GM12874 (cell line): ENCODE measurements around the gene KRT26.

Experiments used
- CTCF ChIP-seq: IDR thresholded peaks from 2 replicates; pipeline ENCODE4 v1.5.1; 2011; ENCODE audit warnings: low read depth, mild to moderate bottlenecking, control low read depth, low read length, moderate library complexity; ENCODE audit not compliant: insufficient read depth

Gene KRT26

GRCh38 chr17:40816569-40816968, 44.6 kb upstream of the KRT26 start:
- TF ChIP-seq CTCF: no peak

- no peak for TF ChIP-seq CTCF
Measured at GRCh38 chr17:40815381-40815780, 43.4 kb upstream of the KRT26 start.

GRCh38 chr17:40813804-40814203, 41.8 kb upstream of the KRT26 start:
- no peak for TF ChIP-seq CTCF

GRCh38 chr17:40812639-40813038, 40.6 kb upstream of the KRT26 start:
- no peak for TF ChIP-seq CTCF

- TF ChIP-seq CTCF: no peak
Measured at GRCh38 chr17:40810494-40810893, 38.5 kb upstream of the KRT26 start.

- no peak for TF ChIP-seq CTCF
Measured at GRCh38 chr17:40809721-40810421, 37.9 kb upstream of the KRT26 start.

- TF ChIP-seq CTCF: no peak
Measured at GRCh38 chr17:40806131-40806530, 34.1 kb upstream of the KRT26 start.
